ENCODE data around the gene IFT43. TPM values are rescaled to one million over a fixed set of nuclear protein-coding genes. Genes with fewer than 3 reads are reported as not detected.

Gene IFT43
- total and polyA plus RNA-seq, 9 of the 15 experiments (the other 6 are each of a cell fraction or from before 2014, with no cell fraction given), result 4.9 to 12.8 (median 8.0) TPM

DNA sequence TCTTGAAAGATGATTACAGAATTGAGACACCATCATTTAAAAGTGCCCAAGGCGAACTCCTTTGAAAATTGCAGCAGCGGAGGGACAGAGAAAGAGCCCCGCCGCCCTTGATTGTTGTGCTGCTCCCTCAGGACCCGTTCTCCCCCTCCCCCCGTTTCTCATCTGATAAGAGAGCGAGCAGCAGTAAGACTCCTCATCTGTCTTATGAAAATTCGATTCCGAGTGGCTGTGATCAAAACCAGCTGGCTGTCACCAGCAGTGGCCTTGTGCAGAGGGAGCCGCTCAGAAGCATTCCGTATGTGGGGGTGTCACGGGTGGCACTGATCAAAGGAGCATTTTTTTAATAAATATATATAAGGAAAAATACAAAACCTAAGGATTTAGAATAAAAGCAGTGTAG lies 88.2 kb downstream of the IFT43 start:
- intact Hi-C loops (cut with micrococcal nuclease), result no loop called here
- Histone ChIP-seq H3K4me3 (no peak overlapping the region), H3K4me2 (ENCODE audit: insufficient read depth, low read length) (no peak overlapping the region), H3K79me2 (ENCODE audit: control insufficient read depth, insufficient read depth, low read length) (no peaks in the 10 kb centered on the region), H4K20me1 (replicated peaks; ENCODE audit: control insufficient read depth, insufficient read depth, low read length) (no peaks in the 10 kb centered on the region), H3K36me3 (ENCODE audit: control insufficient read depth, insufficient read depth, low read length) (no peaks in the 10 kb centered on the region), H3K9ac (ENCODE audit: insufficient read depth in 1 of 2, low read depth in 2 of 2, low read length in 2 of 2) (no peak overlapping the region), H3K4me1 (replicated peaks in 1 of 2; ENCODE audit: control insufficient read depth in 2 of 2, insufficient read depth in 2 of 2, low read length in 2 of 2) (no peaks in the 10 kb centered on the region), H3K27me3 (ENCODE audit: control insufficient read depth in 2 of 2, insufficient read depth in 2 of 2, low read length in 2 of 2) (peaks cover 26 to 41% of the 10 kb centered on the region in 2 experiments), H3K27ac (ENCODE audit: extremely low read depth, low read depth, low read length) (no peak overlapping the region), H3K9me1 (ENCODE audit: control insufficient read depth, insufficient read depth, low read length) (no peaks in the 10 kb centered on the region), H3K9me3 (replicated peaks; ENCODE audit: control insufficient read depth, insufficient read depth, low read depth, low read length) (no peaks in the 10 kb centered on the region), H2AFZ (ENCODE audit: low read depth, low read length) (no peak overlapping the region)
- in situ Hi-C loops (cut with MboI), result no loop called here
- DNase-seq (ENCODE audit: extremely low read depth in 1 of 4, low spot score in 3 of 4), result no peak
- ChIA-PET POLR2A (no interaction called here), CTCF (ENCODE audit: low intra/inter-chr PET ratio) (no interaction called here)
- BruUV-seq (replicated peaks), result no TSS peak
- no peak for TF ChIP-seq ZNF589 (CRISPR knock-in tag; IDR thresholded peaks at IDR 0.05; ENCODE audit: low read depth)
- TF ChIP-seq, protein P1, sequence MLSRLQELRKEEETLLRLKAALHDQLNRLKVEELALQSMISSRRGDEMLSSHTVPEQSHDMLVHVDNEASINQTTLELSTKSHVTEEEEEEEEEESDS (CRISPR knock-in tag; IDR thresholded peaks at IDR 0.05), result no peak
- no peak for TF ChIP-seq BRD9 (IDR thresholded peaks at IDR 0.05; ENCODE audit: low read depth, partially characterized antibody)
- TF ChIP-seq, protein P2, sequence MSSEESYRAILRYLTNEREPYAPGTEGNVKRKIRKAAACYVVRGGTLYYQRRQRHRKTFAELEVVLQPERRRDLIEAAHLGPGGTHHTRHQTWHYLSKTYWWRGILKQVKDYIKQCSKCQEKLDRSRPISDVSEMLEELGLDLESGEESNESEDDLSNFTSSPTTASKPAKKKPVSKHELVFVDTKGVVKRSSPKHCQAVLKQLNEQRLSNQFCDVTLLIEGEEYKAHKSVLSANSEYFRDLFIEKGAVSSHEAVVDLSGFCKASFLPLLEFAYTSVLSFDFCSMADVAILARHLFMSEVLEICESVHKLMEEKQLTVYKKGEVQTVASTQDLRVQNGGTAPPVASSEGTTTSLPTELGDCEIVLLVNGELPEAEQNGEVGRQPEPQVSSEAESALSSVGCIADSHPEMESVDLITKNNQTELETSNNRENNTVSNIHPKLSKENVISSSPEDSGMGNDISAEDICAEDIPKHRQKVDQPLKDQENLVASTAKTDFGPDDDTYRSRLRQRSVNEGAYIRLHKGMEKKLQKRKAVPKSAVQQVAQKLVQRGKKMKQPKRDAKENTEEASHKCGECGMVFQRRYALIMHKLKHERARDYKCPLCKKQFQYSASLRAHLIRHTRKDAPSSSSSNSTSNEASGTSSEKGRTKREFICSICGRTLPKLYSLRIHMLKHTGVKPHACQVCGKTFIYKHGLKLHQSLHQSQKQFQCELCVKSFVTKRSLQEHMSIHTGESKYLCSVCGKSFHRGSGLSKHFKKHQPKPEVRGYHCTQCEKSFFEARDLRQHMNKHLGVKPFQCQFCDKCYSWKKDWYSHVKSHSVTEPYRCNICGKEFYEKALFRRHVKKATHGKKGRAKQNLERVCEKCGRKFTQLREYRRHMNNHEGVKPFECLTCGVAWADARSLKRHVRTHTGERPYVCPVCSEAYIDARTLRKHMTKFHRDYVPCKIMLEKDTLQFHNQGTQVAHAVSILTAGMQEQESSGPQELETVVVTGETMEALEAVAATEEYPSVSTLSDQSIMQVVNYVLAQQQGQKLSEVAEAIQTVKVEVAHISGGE (CRISPR knock-in tag; IDR thresholded peaks at IDR 0.05), result no peak
- TF ChIP-seq, protein P3, sequence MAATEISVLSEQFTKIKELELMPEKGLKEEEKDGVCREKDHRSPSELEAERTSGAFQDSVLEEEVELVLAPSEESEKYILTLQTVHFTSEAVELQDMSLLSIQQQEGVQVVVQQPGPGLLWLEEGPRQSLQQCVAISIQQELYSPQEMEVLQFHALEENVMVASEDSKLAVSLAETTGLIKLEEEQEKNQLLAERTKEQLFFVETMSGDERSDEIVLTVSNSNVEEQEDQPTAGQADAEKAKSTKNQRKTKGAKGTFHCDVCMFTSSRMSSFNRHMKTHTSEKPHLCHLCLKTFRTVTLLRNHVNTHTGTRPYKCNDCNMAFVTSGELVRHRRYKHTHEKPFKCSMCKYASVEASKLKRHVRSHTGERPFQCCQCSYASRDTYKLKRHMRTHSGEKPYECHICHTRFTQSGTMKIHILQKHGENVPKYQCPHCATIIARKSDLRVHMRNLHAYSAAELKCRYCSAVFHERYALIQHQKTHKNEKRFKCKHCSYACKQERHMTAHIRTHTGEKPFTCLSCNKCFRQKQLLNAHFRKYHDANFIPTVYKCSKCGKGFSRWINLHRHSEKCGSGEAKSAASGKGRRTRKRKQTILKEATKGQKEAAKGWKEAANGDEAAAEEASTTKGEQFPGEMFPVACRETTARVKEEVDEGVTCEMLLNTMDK (IDR thresholded peaks at IDR 0.05; ENCODE audit: borderline replicate concordance, insufficient read depth, low read depth, low read length, poor library complexity, severe bottlenecking), result no peak
- no peak for TF ChIP-seq TFAM (CRISPR knock-in tag; conservative IDR thresholded peaks at IDR 0.05)
- no peak for TF ChIP-seq NCOA6 (IDR thresholded peaks at IDR 0.05)
- TF ChIP-seq ZNF696 (CRISPR knock-in tag; conservative IDR thresholded peaks at IDR 0.05), result no peak
- no peak for TF ChIP-seq ZBTB7A (IDR thresholded peaks at IDR 0.05; ENCODE audit: borderline replicate concordance, control insufficient read depth, low read depth, low read length)
- TF ChIP-seq, protein P4, sequence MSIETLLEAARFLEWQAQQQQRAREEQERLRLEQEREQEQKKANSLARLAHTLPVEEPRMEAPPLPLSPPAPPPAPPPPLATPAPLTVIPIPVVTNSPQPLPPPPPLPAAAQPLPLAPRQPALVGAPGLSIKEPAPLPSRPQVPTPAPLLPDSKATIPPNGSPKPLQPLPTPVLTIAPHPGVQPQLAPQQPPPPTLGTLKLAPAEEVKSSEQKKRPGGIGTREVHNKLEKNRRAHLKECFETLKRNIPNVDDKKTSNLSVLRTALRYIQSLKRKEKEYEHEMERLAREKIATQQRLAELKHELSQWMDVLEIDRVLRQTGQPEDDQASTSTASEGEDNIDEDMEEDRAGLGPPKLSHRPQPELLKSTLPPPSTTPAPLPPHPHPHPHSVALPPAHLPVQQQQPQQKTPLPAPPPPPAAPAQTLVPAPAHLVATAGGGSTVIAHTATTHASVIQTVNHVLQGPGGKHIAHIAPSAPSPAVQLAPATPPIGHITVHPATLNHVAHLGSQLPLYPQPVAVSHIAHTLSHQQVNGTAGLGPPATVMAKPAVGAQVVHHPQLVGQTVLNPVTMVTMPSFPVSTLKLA (conservative IDR thresholded peaks at IDR 0.05), result no peak
- no peak for TF ChIP-seq PCBP1 (IDR thresholded peaks at IDR 0.05; ENCODE audit: low read depth, low read length, poor library complexity, severe bottlenecking)
- ATAC-seq, result no peak
- FAIRE-seq, result no peak
- WGBS (ENCODE audit: insufficient coverage, low coverage, missing lambda C conversion rate), result 21% methylated on average over 12 of the region's 12 CpGs

All from K562 (cell line).